IgD-negative memory B cell (primary cell): ENCODE data around the gene RUBCN. TPM values are rescaled to one million over a fixed set of nuclear protein-coding genes. Genes with fewer than 3 reads are reported as not detected.
"Not testable (repeated sequence)": the region's sequence is repeated elsewhere in the genome, so short reads cannot be mapped to it uniquely, and the experiment has no call there.

Source experiments
- H3K27ac Mint-ChIP-seq, 3 donors: one replicate each; pipeline ENCODE4 v1.8.0; 2020 to 2022; ENCODE audit warnings: mild to moderate bottlenecking in 3 of 3, mixed read lengths in 3 of 3, moderate library complexity in 1 of 3
- H3K27me3 Mint-ChIP-seq: one replicate; pipeline ENCODE4 v1.8.0; 2021; ENCODE audit warnings: mixed read lengths
- H3K36me3 Mint-ChIP-seq: one replicate; pipeline ENCODE4 v1.8.0; 2020; ENCODE audit warnings: mild to moderate bottlenecking, mixed read lengths
- H3K4me1 Mint-ChIP-seq, 3 donors: one replicate each; pipeline ENCODE4 v1.8.0; 2020 to 2022; ENCODE audit warnings: mixed read lengths in 3 of 3, mild to moderate bottlenecking in 1 of 3
- H3K4me3 Mint-ChIP-seq, 4 donors: one replicate each; pipeline ENCODE4 v1.8.0; 2020 to 2022; ENCODE audit warnings: mild to moderate bottlenecking in 4 of 4, mixed read lengths in 4 of 4, moderate library complexity in 3 of 4
- H3K9me3 Mint-ChIP-seq, 3 donors: one replicate each; pipeline ENCODE4 v1.8.0; 2020 to 2021; ENCODE audit warnings: mixed read lengths in 3 of 3, mild to moderate bottlenecking in 1 of 3
- polyA plus RNA-seq: library from polyadenylated mRNA; unstranded; fragments of 300-500 nt; fragmentation: Illumina TruSeq; gene quantifications from one replicate; pipeline ENCODE4 v1.2.3, GENCODE V29; 2021

Gene RUBCN
- polyA plus RNA-seq, 1 donor from 2014 or later = 46.5 TPM

DNA sequence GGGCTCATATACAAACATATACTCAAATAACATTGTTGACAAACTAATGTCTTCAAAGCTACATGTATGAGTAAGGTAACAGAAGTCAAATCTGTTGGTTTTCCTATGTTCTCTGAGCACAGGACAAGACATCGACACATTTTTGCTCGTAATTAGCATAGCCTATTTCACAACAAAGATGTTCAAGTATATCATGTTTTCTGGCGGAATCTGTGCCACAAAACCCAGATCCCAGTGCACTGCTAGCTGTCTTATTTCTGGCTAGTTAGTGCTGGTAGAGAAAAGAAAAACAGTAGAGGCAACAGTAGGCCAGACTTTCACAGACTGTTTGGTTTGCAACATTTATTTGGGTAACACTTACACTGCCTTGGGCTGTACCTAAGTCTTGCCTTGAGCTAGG is 51.2 kb downstream of the RUBCN start:
- no peaks in the 10 kb centered on the region for H3K9me3 Mint-ChIP-seq
- peaks cover 12% of the 10 kb centered on the region for H3K36me3 Mint-ChIP-seq
- H3K27ac Mint-ChIP-seq = no peak overlapping the region
- H3K4me1 Mint-ChIP-seq = peaks cover 0 to 5% (median 0%) of the 10 kb centered on the region in 3 donors
- no peak overlapping the region for H3K4me3 Mint-ChIP-seq
- H3K27me3 Mint-ChIP-seq = no peaks in the 10 kb centered on the region

DNA sequence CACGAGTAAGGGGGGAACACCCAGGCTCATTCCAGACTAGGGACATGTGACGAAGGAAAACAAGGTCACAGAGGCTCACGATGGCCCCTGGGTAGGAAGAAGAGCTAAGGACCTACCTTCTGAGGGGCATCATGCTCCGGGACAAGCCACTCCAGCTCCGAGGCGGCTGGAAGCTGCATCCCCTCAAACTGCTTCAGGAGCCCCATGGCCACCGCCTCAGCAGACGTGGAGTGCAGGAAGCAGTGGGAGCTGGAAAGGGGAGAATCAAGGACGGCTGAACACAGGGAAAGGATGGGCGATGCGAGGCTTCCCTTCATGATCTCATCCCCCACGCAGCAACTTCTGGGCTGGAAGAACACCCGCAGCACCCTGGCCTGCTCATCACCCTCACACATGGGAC is 53.5 kb downstream of the RUBCN start:
- Mint-ChIP-seq H3K27ac (peak overlapping the region in 1 of 3 donors; percentile 25), H3K4me1 (peaks cover 0 to 1% (median 0%) of the 10 kb centered on the region in 3 donors), H3K9me3 (no peaks in the 10 kb centered on the region), H3K27me3 (no peaks in the 10 kb centered on the region), H3K4me3 (no peak overlapping the region), H3K36me3 (peaks cover 5% of the 10 kb centered on the region)

DNA sequence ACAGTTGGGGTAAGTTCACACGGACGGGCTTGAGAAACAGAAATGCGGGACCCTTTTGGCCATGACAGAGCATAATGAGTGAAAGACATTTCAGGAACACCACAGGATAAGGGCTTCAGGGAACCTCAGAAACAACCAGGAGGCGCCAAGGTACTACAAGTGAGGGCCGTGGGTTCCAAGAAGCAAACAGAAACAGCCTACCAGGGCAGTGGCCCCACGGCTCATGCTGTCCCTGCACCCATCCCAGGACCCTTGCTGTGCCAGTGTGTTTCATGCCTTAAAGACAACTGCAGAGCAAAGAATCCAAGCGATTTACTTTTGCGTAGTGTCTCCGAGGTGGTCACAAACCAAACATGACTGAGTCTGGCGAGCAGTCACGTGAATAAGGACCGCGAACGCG is 54.0 kb downstream of the RUBCN start:
- H3K27ac Mint-ChIP-seq = peak overlapping the region; percentile 16 to 62 (median 25)
- H3K4me3 Mint-ChIP-seq = no peak overlapping the region
- H3K9me3 Mint-ChIP-seq = no peaks in the 10 kb centered on the region
- H3K36me3 Mint-ChIP-seq = peaks cover 5% of the 10 kb centered on the region
- peaks cover 0 to 1% (median 0%) of the 10 kb centered on the region in 3 donors for H3K4me1 Mint-ChIP-seq
- no peaks in the 10 kb centered on the region for H3K27me3 Mint-ChIP-seq

DNA sequence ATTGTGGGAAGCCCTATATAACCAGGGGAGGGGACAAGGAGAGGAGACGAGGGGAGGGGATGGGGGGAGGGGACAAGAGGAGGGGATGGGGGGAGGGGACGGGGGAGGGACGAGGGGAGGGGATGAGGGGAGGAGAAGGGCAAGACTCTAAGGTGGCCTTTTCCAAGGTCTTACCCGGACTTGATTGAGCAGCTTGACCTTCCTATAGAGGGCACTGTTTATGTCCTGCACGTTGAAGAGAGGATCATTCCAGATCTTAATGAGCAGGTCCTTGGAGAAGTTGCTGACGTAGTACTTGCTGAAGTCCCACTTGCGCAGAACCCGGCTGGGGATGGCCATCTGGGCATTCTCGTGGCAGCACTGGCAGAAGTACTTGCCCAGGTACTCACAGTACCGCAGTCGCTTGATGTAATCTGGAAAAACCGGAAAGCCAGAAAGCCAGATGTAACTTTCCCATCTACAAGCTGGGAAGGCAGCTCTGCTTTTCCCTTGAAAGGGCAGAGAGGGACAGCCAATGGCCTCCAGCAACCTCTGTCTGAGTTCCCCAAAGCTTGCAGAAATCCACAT is 55.7 kb downstream of the RUBCN start:
- H3K36me3 Mint-ChIP-seq = peaks cover 4% of the 10 kb centered on the region
- H3K4me3 Mint-ChIP-seq = no peak overlapping the region
- H3K4me1 Mint-ChIP-seq = no peaks in the 10 kb centered on the region
- H3K27ac Mint-ChIP-seq = no peak overlapping the region
- no peaks in the 10 kb centered on the region for H3K27me3 Mint-ChIP-seq
- H3K9me3 Mint-ChIP-seq = no peaks in the 10 kb centered on the region

DNA sequence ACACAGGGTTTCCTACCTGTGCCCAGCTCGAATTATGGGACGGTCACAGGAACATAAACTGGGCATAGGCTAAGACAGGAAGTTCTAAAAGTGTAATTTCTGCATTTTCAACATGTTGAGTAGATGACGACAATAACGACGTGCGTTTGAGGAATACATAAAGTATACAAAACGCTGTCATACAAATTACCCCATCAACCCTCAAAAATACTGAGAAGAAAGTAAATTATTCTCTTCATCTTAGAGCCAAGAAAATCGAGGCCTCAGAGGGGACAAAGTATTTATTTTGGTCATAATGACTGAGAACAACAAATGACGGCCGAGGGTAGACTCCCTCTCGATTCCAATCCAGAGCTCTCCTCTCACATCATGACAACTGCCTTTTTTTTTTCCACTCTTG is 60.8 kb downstream of the RUBCN start:
- Mint-ChIP-seq H3K36me3 (peaks cover 12% of the 10 kb centered on the region), H3K9me3 (no peaks in the 10 kb centered on the region), H3K27me3 (no peaks in the 10 kb centered on the region), H3K4me3 (no peak overlapping the region), H3K4me1 (peaks cover 4 to 21% (median 20%) of the 10 kb centered on the region in 3 donors), H3K27ac (peak overlapping the region in 2 of 3 donors; percentile 94 to 99)

DNA sequence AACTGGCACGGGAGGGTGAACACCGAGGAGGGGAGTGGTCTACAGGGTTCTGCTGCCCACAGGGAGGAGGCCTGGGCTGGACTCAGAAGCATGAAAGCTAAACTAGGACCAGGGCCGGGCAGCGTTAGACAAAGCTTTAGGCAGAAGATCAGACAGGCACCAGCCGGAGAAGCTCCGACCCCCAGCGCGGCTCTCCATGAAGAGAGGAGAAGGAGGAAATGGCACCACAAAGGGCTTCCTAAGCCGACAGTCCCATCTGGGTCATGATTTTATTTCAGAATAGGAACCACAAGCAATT is 61.2 kb downstream of the RUBCN start:
- Mint-ChIP-seq H3K4me1 (peaks cover 4 to 23% (median 20%) of the 10 kb centered on the region in 3 donors), H3K9me3 (no peaks in the 10 kb centered on the region), H3K4me3 (peak overlapping the region in 1 of 4 donors; percentile 84), H3K27me3 (no peaks in the 10 kb centered on the region), H3K27ac (peak overlapping the region; percentile 94 to 99 (median 95)), H3K36me3 (peaks cover 10% of the 10 kb centered on the region)

DNA sequence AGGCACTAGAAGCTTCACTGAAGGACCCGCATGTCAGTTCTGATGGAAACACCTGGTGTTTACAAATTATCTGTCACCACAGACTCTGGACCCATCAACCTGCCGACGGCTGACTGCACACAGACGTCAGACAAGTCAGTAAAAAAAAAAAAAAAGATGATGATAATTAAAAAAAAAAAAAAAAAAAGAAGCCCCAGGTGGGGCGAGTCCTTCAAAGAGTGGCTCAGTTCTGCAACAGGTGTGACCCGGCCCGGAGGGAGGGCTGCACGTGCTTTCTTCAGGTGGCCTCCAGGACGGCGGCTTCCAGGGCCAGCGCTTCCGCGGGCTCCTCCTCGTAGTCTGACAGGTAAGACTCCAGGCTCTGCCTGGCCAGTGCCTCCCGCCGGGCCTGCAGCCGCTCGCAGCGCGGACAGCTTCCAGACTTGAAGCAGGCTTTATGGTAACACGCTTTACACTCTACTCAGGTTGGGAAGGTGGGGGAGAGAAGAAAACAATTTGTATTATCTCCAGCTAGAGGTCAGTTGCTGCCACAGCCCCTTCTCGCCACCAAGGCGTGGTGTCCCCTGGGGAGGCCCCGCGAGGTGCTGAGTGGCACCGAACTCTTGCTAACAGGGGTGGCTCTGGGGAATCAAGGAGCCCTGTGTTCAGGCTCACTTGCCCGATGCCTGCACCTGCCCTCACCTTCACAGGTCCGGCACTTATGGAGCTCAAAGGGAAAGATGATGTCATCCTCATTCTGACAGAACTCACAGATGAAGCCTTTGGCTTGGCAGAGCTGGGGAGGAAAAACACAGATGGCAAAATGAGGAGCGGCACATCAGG is 61.8 kb downstream of the RUBCN start:
- Mint-ChIP-seq H3K4me3 (peak overlapping the region; percentile 34 to 84 (median 58)), H3K4me1 (peaks cover 4 to 26% (median 20%) of the 10 kb centered on the region in 3 donors)

DNA sequence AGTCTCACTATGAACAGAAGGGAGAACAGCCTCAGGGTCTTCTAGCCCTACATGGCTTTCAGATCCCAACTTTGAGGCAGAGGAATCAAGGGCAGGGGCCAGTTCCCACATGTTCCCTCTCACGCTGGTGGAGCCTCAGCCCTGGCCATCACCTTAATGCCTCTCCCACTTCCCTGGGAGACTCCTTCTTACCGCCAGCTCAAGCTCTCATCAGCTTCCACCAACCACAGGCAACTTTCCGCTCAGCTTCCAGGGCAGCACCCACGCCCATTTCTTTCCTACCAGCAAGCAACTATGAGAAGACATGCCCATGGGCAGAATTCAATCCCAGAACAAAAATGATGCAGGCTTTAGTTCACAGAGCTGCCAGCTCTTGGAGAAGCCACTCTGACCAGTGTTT is 63.5 kb downstream of the RUBCN start:
- H3K27me3 Mint-ChIP-seq = no peaks in the 10 kb centered on the region
- peaks cover 9% of the 10 kb centered on the region for H3K36me3 Mint-ChIP-seq
- H3K4me3 Mint-ChIP-seq = peak overlapping the region in 3 of 4 donors; percentile 58 to 84 (median 60)
- peaks cover 4 to 26% (median 20%) of the 10 kb centered on the region in 3 donors for H3K4me1 Mint-ChIP-seq
- H3K27ac Mint-ChIP-seq = peak overlapping the region; percentile 62 to 99 (median 78)
- no peaks in the 10 kb centered on the region for H3K9me3 Mint-ChIP-seq

More for the DNA sequence above, 61.8 kb downstream of the RUBCN start:
- Mint-ChIP-seq H3K36me3 (peaks cover 9% of the 10 kb centered on the region), H3K9me3 (no peaks in the 10 kb centered on the region), H3K27me3 (no peaks in the 10 kb centered on the region), H3K27ac (peak overlapping the region; percentile 94 to 99 (median 95))

DNA sequence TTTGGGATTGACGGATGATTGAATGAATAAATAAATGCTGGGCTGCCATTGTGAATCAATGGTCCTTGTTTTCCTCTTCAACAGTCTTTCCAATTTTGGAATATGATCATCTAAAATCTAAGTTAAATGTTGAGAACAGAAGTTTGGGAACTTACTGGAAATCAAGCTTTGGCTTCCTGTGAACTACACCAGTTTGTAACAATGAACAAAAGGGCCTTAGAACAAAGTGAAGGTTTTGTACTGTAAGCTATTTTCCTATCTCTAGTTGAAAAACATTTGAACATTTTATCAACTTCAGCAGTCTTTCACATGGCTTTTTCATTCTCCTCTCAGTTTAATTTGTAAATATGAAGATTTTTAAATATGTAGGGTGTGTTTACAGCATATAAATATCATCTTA is 66.3 kb downstream of the RUBCN start:
- H3K27me3 Mint-ChIP-seq = no peaks in the 10 kb centered on the region
- no peak overlapping the region for H3K4me3 Mint-ChIP-seq
- peaks cover 7% of the 10 kb centered on the region for H3K36me3 Mint-ChIP-seq
- peak overlapping the region in 2 of 3 donors; percentile 55 to 64 for H3K27ac Mint-ChIP-seq
- peaks cover 3 to 24% (median 18%) of the 10 kb centered on the region in 3 donors for H3K4me1 Mint-ChIP-seq
- no peaks in the 10 kb centered on the region for H3K9me3 Mint-ChIP-seq

DNA sequence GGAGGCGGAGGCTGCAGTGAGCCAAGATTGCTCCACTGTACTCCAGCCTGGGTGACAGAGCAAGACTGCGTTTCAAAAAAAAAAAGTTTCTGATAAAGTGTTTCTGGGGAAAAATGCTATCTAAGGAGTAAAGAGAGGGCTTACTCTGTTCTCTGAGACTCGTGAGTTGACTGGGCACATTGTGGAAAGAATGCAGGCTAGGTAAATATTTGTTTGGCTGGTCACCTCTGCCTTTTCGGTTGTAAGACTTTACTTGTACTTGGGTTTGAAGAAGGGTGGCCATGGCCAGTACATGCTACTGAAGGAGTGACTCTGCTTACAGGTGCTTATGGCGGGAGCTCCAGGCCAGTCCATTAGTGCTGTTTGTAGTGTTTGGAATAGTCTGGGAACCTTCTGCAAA is 68.7 kb downstream of the RUBCN start:
- Mint-ChIP-seq H3K36me3 (peaks cover 2% of the 10 kb centered on the region), H3K4me1 (peaks cover 0 to 5% (median 0%) of the 10 kb centered on the region in 3 donors), H3K9me3 (no peaks in the 10 kb centered on the region), H3K27ac (peak overlapping the region in 2 of 3 donors; percentile 39 to 80), H3K27me3 (no peaks in the 10 kb centered on the region), H3K4me3 (peak overlapping the region in 1 of 4 donors; percentile 43)

DNA sequence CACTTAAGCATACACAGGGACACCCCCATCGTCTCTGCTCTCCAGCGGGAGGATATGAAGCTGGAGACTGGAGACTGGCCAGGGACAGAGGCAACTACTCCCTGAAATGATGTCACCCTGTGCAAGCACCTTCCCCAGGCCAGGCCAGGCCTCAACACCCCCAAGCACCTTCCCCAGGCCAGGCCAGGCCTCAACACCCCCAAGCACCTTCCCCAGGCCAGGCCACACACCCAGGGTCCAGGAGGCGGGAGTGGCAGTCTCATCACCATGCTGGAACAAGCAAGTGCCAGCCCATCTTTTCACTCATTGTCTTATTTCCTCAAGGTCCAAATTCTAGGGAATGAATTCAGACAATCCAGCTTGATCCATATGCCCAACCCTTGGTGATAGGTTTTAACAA is 69.4 kb downstream of the RUBCN start:
- Mint-ChIP-seq H3K4me3 (peak overlapping the region in 2 of 4 donors; percentile 37 to 42), H3K4me1 (peaks cover 0 to 10% (median 1%) of the 10 kb centered on the region in 3 donors), H3K27ac (peak overlapping the region; percentile 39 to 80 (median 43))
- H3K36me3 Mint-ChIP-seq, H3K9me3 Mint-ChIP-seq, H3K27me3 Mint-ChIP-seq: not testable (repeated sequence)

DNA sequence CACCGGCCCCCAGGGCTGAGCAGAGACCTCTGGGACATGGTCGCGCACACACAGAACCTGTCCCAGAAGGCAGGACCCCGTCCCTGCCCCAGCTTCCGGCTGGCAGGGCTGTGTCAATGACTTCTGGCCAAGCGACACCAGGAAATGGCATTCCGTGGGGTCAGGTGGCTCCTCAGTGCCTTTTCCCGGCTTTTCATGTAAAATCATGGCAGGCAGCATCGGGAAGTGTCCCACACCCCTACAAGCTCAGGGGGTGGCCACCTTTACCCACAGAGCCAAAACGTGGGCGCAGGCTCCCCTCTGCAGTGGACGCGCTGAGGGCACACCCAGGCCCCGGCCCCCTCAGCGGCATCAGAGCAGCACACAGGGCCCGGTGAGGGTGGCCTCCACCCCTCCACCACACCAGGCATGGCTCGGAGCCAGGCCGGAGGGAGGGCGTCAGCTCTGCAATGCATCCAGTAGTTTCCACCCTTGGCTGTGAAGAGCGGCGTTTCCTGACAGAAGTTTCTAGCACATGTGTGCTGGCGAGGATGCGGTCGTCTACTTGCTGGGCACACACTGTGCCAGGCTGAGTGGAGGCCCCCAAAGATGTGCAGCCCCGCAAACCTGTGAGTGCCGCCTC is 70.4 kb downstream of the RUBCN start:
- not testable (repeated sequence) for H3K4me3 Mint-ChIP-seq, H3K36me3 Mint-ChIP-seq, H3K27ac Mint-ChIP-seq, H3K9me3 Mint-ChIP-seq, H3K27me3 Mint-ChIP-seq
- peaks cover 0 to 10% (median 1%) of the 10 kb centered on the region in 3 donors for H3K4me1 Mint-ChIP-seq

DNA sequence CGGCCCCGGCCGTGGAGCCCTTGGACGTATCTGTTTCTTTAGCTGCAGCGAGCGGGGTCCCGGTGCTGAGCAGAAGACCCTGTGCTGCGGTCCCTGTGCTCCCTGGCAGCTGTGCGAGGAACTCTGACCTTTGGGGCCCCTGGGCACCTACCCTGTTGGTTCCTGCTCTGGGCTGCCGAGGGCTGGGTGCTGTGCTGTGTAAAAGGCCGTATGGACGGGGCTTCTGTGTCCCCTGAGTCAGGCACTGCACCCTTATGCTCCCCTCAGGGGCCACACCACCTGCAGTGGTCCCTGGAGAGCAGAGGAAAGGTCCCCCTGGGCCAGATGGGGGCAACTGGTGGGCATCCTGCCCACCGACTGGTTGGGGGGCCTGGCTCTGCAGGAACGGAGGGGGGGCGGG is 71.2 kb downstream of the RUBCN start:
- H3K36me3 Mint-ChIP-seq, H3K9me3 Mint-ChIP-seq, H3K27ac Mint-ChIP-seq, H3K4me1 Mint-ChIP-seq, H3K27me3 Mint-ChIP-seq, H3K4me3 Mint-ChIP-seq: not testable (repeated sequence)

DNA sequence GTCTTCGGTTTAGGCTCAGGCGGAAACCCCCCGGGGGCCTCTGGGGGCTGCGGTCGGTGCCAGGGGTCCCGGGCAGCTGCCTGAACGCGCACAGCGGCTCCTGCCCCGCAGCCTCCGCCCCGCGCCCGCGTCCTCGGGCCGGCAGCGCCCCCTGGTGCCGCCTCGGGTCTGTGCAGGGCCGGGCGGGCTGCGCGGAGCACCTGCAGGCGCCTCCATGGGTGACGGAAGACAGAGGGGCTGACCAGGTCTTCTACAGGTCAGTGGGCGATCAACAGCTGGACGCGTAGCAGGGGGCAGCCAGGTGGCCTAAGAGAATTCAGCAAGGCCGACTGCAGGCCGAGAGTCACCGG is 71.6 kb downstream of the RUBCN start:
- Mint-ChIP-seq H3K27ac (peak overlapping the region in 1 of 3 donors; percentile 74), H3K4me3 (peak overlapping the region in 3 of 4 donors; percentile 54 to 78 (median 74))
- H3K27me3 Mint-ChIP-seq, H3K9me3 Mint-ChIP-seq, H3K4me1 Mint-ChIP-seq, H3K36me3 Mint-ChIP-seq: not testable (repeated sequence)

DNA sequence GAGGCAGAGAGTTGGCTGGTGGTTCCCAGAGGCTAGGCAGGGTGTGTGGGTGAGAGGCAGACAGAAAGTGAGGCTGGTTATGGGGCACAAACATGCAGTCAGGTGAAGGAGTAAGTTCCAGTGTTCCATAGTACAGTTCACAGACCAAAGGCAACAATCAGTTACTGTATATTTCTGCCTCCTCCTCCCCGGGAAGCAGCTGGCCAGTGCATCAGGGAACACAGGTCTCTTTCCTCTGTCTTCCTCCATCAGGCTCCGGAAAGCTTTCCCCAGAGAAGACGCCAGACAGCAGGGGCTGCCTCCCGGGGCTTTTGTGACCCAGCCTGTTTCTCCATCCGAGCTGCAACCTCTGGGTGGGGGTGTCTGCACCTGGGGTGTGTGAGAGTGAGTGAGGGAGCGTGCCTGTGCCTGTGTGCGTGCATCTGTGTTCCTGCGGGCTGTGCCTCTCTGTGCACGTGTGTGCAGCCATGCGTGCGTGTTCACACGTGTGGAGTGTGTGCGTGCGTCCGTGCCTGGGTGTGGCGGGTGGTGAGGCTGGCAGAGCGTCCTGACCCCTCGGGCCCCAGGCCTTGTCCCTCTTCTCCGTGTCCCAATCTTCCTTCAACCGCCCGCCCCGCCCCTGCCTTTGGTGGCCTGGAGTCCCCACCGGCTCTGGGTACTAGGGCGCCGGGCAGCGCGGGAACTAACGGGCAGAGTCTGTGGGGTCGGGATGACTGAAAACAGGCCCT is 72.1 kb downstream of the RUBCN start:
- peak overlapping the region; percentile 54 to 78 (median 68) for H3K4me3 Mint-ChIP-seq
- H3K4me1 Mint-ChIP-seq, H3K9me3 Mint-ChIP-seq, H3K27me3 Mint-ChIP-seq, H3K36me3 Mint-ChIP-seq: not testable (repeated sequence)
- H3K27ac Mint-ChIP-seq = peak overlapping the region in 2 of 3 donors; percentile 74 to 93
